ENCODE data around the gene PLRG1.

Gene PLRG1

DNA sequence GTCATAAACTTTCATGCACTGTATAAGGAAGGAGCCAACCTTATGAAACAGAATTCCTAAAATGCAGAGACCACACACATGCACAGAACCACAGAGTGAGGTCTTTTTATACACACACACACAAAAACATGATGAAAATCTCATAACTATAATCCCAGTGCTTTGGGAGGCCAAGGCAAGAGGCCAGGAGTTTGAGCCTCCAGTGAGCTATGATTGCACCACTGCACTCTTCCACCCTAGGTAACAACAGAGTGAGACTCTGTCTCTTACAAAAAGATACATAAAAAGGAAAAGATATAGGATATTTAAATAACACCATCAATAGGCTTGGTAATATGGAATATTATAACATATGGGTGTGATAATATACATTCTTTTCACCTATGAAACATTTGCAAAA, 29.7 kb upstream of the PLRG1 start:
- H2AFZ ChIP-seq (ENCODE audit: low read length) = no peak overlapping the region
- no peaks in the 10 kb centered on the region for H3K79me2 ChIP-seq (ENCODE audit: insufficient read depth, low read length)
- no peak for TF ChIP-seq EZH2phosphoT487 (IDR thresholded peaks at IDR 0.05; ENCODE audit: borderline replicate concordance)
- TF ChIP-seq, protein P1, sequence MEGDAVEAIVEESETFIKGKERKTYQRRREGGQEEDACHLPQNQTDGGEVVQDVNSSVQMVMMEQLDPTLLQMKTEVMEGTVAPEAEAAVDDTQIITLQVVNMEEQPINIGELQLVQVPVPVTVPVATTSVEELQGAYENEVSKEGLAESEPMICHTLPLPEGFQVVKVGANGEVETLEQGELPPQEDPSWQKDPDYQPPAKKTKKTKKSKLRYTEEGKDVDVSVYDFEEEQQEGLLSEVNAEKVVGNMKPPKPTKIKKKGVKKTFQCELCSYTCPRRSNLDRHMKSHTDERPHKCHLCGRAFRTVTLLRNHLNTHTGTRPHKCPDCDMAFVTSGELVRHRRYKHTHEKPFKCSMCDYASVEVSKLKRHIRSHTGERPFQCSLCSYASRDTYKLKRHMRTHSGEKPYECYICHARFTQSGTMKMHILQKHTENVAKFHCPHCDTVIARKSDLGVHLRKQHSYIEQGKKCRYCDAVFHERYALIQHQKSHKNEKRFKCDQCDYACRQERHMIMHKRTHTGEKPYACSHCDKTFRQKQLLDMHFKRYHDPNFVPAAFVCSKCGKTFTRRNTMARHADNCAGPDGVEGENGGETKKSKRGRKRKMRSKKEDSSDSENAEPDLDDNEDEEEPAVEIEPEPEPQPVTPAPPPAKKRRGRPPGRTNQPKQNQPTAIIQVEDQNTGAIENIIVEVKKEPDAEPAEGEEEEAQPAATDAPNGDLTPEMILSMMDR (conservative IDR thresholded peaks at IDR 0.05; ENCODE audit: low read length) = no peak
- no peaks in the 10 kb centered on the region for H3K9me3 ChIP-seq (ENCODE audit: insufficient read depth, low read depth, low read length)
- H3K27me3 ChIP-seq (ENCODE audit: insufficient read depth, low read length, poor library complexity, severe bottlenecking) = no peaks in the 10 kb centered on the region
- no peaks in the 10 kb centered on the region for H3K4me1 ChIP-seq (ENCODE audit: insufficient read depth, low read length, poor library complexity, severe bottlenecking)
- no peaks in the 10 kb centered on the region for H3F3A ChIP-seq (ENCODE audit: low read depth)
- H3K36me3 ChIP-seq (ENCODE audit: insufficient read depth, low read length) = no peaks in the 10 kb centered on the region
- H3K9ac ChIP-seq (ENCODE audit: low read depth, low read length, poor library complexity, severe bottlenecking) = no peak overlapping the region
- H3K4me3 ChIP-seq (ENCODE audit: low read length, poor library complexity, severe bottlenecking) = no peak overlapping the region
- no peaks in the 10 kb centered on the region for H4K20me1 ChIP-seq (ENCODE audit: insufficient read depth, low read length, poor library complexity, severe bottlenecking)
- no peaks in the 10 kb centered on the region for H3K9me2 ChIP-seq (replicated peaks; ENCODE audit: low read depth, low read length)
- H3K4me2 ChIP-seq (ENCODE audit: low read depth, low read length, poor library complexity, severe bottlenecking) = no peak overlapping the region

DNA sequence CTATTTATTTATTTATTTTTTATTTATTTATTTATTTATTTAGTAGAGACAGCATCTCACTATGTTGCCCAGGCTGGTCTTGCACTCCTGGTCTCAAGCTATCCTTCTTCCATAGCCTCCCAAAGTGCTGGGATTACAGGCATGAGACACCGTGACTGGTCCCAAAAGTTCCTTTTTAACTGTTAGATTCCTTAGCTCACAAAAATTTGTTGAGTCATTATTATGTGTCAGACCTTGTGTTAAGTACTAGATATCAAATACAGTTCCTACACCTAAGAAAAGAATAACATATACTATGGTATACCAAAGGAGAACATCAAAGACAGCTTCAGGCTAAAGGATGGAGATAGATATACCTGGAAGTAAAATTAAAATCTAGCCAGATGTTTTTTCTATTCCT, 28.7 kb upstream of the PLRG1 start:
- H3F3A ChIP-seq (ENCODE audit: low read depth) = no peaks in the 10 kb centered on the region
- no peaks in the 10 kb centered on the region for H3K4me1 ChIP-seq (ENCODE audit: insufficient read depth, low read length, poor library complexity, severe bottlenecking)
- no peaks in the 10 kb centered on the region for H3K27me3 ChIP-seq (ENCODE audit: insufficient read depth, low read length, poor library complexity, severe bottlenecking)
- no peaks in the 10 kb centered on the region for H3K79me2 ChIP-seq (ENCODE audit: insufficient read depth, low read length)
- H3K9me2 ChIP-seq (replicated peaks; ENCODE audit: low read depth, low read length) = no peaks in the 10 kb centered on the region
- no peaks in the 10 kb centered on the region for H3K9me3 ChIP-seq (ENCODE audit: insufficient read depth, low read depth, low read length)
- no peak overlapping the region for H3K4me2 ChIP-seq (ENCODE audit: low read depth, low read length, poor library complexity, severe bottlenecking)
- H3K36me3 ChIP-seq (ENCODE audit: insufficient read depth, low read length) = no peaks in the 10 kb centered on the region
- no peaks in the 10 kb centered on the region for H4K20me1 ChIP-seq (ENCODE audit: insufficient read depth, low read length, poor library complexity, severe bottlenecking)
- TF ChIP-seq, protein P1 (conservative IDR thresholded peaks at IDR 0.05; ENCODE audit: low read length) = no peak
- TF ChIP-seq EZH2phosphoT487 (IDR thresholded peaks at IDR 0.05; ENCODE audit: borderline replicate concordance) = no peak
- no peak overlapping the region for H3K4me3 ChIP-seq (ENCODE audit: low read length, poor library complexity, severe bottlenecking)
- no peak overlapping the region for H2AFZ ChIP-seq (ENCODE audit: low read length)
- no peak overlapping the region for H3K9ac ChIP-seq (ENCODE audit: low read depth, low read length, poor library complexity, severe bottlenecking)

DNA sequence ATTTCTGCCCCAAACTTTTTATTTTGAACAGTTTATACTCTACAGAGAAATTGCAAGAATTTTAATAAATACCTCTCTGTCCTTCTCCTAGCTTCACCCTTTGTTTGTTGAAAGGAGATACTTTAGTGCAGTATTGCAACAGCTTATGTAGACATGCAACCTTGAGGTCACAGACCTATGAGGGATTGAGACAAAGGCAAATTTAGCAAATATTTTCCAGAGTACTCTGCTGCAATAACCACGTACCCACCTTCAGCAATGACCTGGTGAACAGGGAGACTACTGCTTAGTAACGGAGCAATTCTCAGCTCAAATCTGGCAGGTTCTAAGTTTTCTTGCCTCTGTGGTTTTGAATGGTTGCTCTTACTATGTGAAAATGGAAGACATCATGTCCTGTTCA, 27.1 kb upstream of the PLRG1 start:
- Histone ChIP-seq H3F3A (ENCODE audit: low read depth) (no peaks in the 10 kb centered on the region), H3K4me2 (ENCODE audit: low read depth, low read length, poor library complexity, severe bottlenecking) (no peak overlapping the region), H3K9me2 (replicated peaks; ENCODE audit: low read depth, low read length) (no peaks in the 10 kb centered on the region), H4K20me1 (ENCODE audit: insufficient read depth, low read length, poor library complexity, severe bottlenecking) (no peaks in the 10 kb centered on the region), H2AFZ (ENCODE audit: low read length) (no peak overlapping the region), H3K36me3 (ENCODE audit: insufficient read depth, low read length) (no peaks in the 10 kb centered on the region), H3K27me3 (ENCODE audit: insufficient read depth, low read length, poor library complexity, severe bottlenecking) (no peaks in the 10 kb centered on the region), H3K9ac (ENCODE audit: low read depth, low read length, poor library complexity, severe bottlenecking) (no peak overlapping the region), H3K4me1 (ENCODE audit: insufficient read depth, low read length, poor library complexity, severe bottlenecking) (no peaks in the 10 kb centered on the region), H3K9me3 (ENCODE audit: insufficient read depth, low read depth, low read length) (no peaks in the 10 kb centered on the region), H3K4me3 (ENCODE audit: low read length, poor library complexity, severe bottlenecking) (no peak overlapping the region), H3K79me2 (ENCODE audit: insufficient read depth, low read length) (no peaks in the 10 kb centered on the region)
- TF ChIP-seq EZH2phosphoT487 (IDR thresholded peaks at IDR 0.05; ENCODE audit: borderline replicate concordance) = no peak
- TF ChIP-seq, protein P1 (conservative IDR thresholded peaks at IDR 0.05; ENCODE audit: low read length) = no peak
